ENCODE measurements around the gene PITPNM2. TPM values are rescaled to one million over a fixed set of nuclear protein-coding genes. Genes with fewer than 3 reads are reported as not detected.

PITPNM2 gene
- polyA plus RNA-seq, 1 donor from 2014 or later = 0.82 TPM

- Histone ChIP-seq H3K27ac (ENCODE audit: low read length) (no peak overlapping the region), H3K79me2 (replicated peaks; ENCODE audit: insufficient read depth, low read length) (no peaks in the 10 kb centered on the region), H3K4me2 (ENCODE audit: low read length) (no peak overlapping the region)
These were observed 7.8 kb downstream of the PITPNM2 start for GRCh38 chr12:123142921-123143735.

DNA sequence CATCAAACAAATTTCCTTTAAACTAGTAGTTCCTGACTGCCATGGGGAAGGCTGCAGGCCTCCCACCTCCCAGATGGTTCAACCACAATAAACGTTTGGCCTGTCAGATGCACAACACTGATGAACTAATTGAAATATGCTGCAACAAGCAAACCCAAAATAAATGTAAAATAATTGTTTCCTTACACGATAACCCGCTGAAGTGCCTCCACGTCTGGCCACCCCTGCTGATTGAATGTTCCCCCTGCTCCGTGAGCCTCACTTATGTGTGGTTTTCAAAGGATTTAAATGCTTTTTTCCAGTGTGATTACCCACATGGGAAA is 8.4 kb downstream of the PITPNM2 start:
- H3K4me3 ChIP-seq (ENCODE audit: low read length) = no peak overlapping the region
- no peaks in the 10 kb centered on the region for H4K20me1 ChIP-seq (ENCODE audit: insufficient read depth)
- H3K27me3 ChIP-seq (ENCODE audit: insufficient read depth, low read depth, low read length) = no peaks in the 10 kb centered on the region
- H3K36me3 ChIP-seq (ENCODE audit: insufficient read depth, low read length) = no peaks in the 10 kb centered on the region
- no peak overlapping the region for H3K9ac ChIP-seq (ENCODE audit: low read length)
- no peaks in the 10 kb centered on the region for H3F3A ChIP-seq (ENCODE audit: insufficient read depth, low read length, poor library complexity, severe bottlenecking)
- no peak overlapping the region for H3K27ac ChIP-seq (ENCODE audit: low read length)
- no peaks in the 10 kb centered on the region for H3K9me2 ChIP-seq (ENCODE audit: insufficient read depth, low read length)
- no peak overlapping the region for H2AFZ ChIP-seq (ENCODE audit: low read depth, low read length)
- no peaks in the 10 kb centered on the region for H3K79me2 ChIP-seq (replicated peaks; ENCODE audit: insufficient read depth, low read length)
- TF ChIP-seq, protein P1, sequence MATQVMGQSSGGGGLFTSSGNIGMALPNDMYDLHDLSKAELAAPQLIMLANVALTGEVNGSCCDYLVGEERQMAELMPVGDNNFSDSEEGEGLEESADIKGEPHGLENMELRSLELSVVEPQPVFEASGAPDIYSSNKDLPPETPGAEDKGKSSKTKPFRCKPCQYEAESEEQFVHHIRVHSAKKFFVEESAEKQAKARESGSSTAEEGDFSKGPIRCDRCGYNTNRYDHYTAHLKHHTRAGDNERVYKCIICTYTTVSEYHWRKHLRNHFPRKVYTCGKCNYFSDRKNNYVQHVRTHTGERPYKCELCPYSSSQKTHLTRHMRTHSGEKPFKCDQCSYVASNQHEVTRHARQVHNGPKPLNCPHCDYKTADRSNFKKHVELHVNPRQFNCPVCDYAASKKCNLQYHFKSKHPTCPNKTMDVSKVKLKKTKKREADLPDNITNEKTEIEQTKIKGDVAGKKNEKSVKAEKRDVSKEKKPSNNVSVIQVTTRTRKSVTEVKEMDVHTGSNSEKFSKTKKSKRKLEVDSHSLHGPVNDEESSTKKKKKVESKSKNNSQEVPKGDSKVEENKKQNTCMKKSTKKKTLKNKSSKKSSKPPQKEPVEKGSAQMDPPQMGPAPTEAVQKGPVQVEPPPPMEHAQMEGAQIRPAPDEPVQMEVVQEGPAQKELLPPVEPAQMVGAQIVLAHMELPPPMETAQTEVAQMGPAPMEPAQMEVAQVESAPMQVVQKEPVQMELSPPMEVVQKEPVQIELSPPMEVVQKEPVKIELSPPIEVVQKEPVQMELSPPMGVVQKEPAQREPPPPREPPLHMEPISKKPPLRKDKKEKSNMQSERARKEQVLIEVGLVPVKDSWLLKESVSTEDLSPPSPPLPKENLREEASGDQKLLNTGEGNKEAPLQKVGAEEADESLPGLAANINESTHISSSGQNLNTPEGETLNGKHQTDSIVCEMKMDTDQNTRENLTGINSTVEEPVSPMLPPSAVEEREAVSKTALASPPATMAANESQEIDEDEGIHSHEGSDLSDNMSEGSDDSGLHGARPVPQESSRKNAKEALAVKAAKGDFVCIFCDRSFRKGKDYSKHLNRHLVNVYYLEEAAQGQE (IDR thresholded peaks at IDR 0.05; ENCODE audit: borderline replicate concordance) = no peak
- no peak for TF ChIP-seq POLR2AphosphoS5 (IDR thresholded peaks at IDR 0.05)
- no peak for TF ChIP-seq TAF1 (IDR thresholded peaks at IDR 0.05; ENCODE audit: low read depth)
- no peak for TF ChIP-seq EZH2 (IDR thresholded peaks at IDR 0.05; ENCODE audit: borderline replicate concordance, insufficient read depth, low read length, poor library complexity, severe bottlenecking)
- no peak for TF ChIP-seq RAD21 (conservative IDR thresholded peaks at IDR 0.05)
- no peak for TF ChIP-seq EP300 (conservative IDR thresholded peaks at IDR 0.05; ENCODE audit: poor library complexity, severe bottlenecking)
- TF ChIP-seq SMC3 (conservative IDR thresholded peaks at IDR 0.05; ENCODE audit: poor library complexity) = no peak
- TF ChIP-seq, protein P2, sequence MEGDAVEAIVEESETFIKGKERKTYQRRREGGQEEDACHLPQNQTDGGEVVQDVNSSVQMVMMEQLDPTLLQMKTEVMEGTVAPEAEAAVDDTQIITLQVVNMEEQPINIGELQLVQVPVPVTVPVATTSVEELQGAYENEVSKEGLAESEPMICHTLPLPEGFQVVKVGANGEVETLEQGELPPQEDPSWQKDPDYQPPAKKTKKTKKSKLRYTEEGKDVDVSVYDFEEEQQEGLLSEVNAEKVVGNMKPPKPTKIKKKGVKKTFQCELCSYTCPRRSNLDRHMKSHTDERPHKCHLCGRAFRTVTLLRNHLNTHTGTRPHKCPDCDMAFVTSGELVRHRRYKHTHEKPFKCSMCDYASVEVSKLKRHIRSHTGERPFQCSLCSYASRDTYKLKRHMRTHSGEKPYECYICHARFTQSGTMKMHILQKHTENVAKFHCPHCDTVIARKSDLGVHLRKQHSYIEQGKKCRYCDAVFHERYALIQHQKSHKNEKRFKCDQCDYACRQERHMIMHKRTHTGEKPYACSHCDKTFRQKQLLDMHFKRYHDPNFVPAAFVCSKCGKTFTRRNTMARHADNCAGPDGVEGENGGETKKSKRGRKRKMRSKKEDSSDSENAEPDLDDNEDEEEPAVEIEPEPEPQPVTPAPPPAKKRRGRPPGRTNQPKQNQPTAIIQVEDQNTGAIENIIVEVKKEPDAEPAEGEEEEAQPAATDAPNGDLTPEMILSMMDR (IDR thresholded peaks at IDR 0.05; ENCODE audit: poor library complexity, severe bottlenecking) = no peak
- no peak for TF ChIP-seq MXI1 (conservative IDR thresholded peaks at IDR 0.05; ENCODE audit: poor library complexity, severe bottlenecking)
- no peaks in the 10 kb centered on the region for H3K9me3 ChIP-seq (ENCODE audit: low read length)
- H3K4me2 ChIP-seq (ENCODE audit: low read length) = no peak overlapping the region

More at GRCh38 chr12:123142921-123143735, 7.8 kb downstream of the PITPNM2 start:
- no peaks in the 10 kb centered on the region for H3K9me3 ChIP-seq (ENCODE audit: low read length)
- H2AFZ ChIP-seq (ENCODE audit: low read depth, low read length) = no peak overlapping the region
- H3K9ac ChIP-seq (ENCODE audit: low read length) = no peak overlapping the region
- no peaks in the 10 kb centered on the region for H4K20me1 ChIP-seq (ENCODE audit: insufficient read depth)
- no peaks in the 10 kb centered on the region for H3K9me2 ChIP-seq (ENCODE audit: insufficient read depth, low read length)
- TF ChIP-seq SMC3 (conservative IDR thresholded peaks at IDR 0.05; ENCODE audit: poor library complexity) = no peak
- TF ChIP-seq, protein P1 (IDR thresholded peaks at IDR 0.05; ENCODE audit: borderline replicate concordance) = no peak
- TF ChIP-seq RAD21 (conservative IDR thresholded peaks at IDR 0.05) = no peak
- TF ChIP-seq EZH2 (IDR thresholded peaks at IDR 0.05; ENCODE audit: borderline replicate concordance, insufficient read depth, low read length, poor library complexity, severe bottlenecking) = no peak
- TF ChIP-seq, protein P2 (IDR thresholded peaks at IDR 0.05; ENCODE audit: poor library complexity, severe bottlenecking) = no peak
- no peak for TF ChIP-seq TAF1 (IDR thresholded peaks at IDR 0.05; ENCODE audit: low read depth)
- no peak for TF ChIP-seq EP300 (conservative IDR thresholded peaks at IDR 0.05; ENCODE audit: poor library complexity, severe bottlenecking)
- TF ChIP-seq MXI1 (conservative IDR thresholded peaks at IDR 0.05; ENCODE audit: poor library complexity, severe bottlenecking) = no peak
- TF ChIP-seq POLR2AphosphoS5 (IDR thresholded peaks at IDR 0.05) = no peak
- no peaks in the 10 kb centered on the region for H3K27me3 ChIP-seq (ENCODE audit: insufficient read depth, low read depth, low read length)
- no peak overlapping the region for H3K4me3 ChIP-seq (ENCODE audit: low read length)
- no peaks in the 10 kb centered on the region for H3F3A ChIP-seq (ENCODE audit: insufficient read depth, low read length, poor library complexity, severe bottlenecking)
- no peaks in the 10 kb centered on the region for H3K36me3 ChIP-seq (ENCODE audit: insufficient read depth, low read length)
